ENCODE measurements around the gene KIF26B. TPM values are rescaled to one million over a fixed set of nuclear protein-coding genes. Genes with fewer than 3 reads are reported as not detected.

The KIF26B gene
- total RNA-seq, 1 donor from 2014 or later, result 3.4 TPM

DNA sequence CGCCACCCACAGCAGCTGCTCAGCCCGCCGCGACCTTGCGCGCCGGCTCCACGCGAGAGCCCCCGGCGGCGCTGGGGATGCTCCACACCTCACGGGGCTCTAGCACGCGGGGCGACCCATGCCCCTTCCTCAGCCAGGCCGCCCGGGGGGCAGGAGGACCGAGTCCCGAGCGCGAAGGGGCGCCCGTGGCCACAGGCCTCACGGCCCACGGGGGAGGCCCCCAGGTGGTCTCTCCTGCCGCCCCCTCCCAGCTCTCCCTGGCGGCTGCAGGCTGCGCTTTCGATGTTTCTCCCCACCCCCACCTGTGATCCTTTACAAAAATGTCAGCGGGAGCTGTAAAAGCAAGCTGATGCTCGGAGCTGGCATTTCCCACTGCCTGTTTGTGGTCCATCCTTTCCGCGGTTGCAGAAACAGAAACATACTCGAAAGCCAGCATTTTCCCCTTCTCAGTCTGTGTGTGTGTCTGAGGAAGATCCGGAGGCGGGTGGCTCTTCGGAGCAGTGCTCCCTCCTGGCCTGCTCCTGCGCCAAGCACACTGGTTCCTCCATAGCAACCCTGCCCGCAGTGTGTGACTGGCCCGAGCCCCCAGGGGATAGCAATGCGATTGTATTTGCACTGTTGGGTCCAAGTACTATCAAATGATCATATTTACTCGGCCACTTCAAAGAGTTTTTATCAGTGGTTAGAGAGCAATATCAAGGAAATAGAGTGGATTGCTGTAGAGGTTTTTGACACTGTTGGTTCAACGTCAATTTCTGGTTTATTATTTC is 2.1 kb downstream of the KIF26B start:
- H3K4me3 ChIP-seq, result peak overlapping the region; percentile 63
- H3K4me1 ChIP-seq, result peaks cover 28% of the 10 kb centered on the region
- peaks cover 37% of the 10 kb centered on the region for H3K27me3 ChIP-seq
- intact Hi-C loops (cut with DNase I), result loop anchor here (10.0 kb wide), 1 partner anchor 848 kb away; no protein-coding TSS in a partner anchor
- ATAC-seq (peak; percentile 11), DNase-seq (no peak)
- no peak for TF ChIP-seq CTCF (IDR thresholded peaks at IDR 0.05)
- H3K36me3 ChIP-seq, result no peaks in the 10 kb centered on the region
- no peak overlapping the region for H3K27ac ChIP-seq
- no peaks in the 10 kb centered on the region for H3K9me3 ChIP-seq

DNA sequence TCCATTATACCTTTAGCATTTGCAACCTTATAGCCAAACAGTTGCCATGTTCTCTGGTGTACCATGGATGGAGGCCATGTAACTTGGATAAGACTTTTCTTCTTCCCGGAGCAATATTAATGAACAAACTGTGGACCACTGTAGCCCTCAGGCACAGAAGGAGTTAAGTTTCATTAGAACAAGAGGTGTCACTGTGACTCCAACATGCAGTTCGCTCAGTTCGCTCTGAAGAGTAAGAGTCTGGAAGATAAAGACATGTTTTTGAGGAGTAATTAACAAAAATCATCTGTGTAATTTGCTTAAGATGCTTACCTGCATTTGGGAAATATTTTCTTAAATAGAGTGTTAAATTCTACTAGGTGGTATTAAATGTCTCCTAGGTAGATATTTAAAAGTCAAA is 4.1 kb downstream of the KIF26B start:
- H3K27me3 ChIP-seq, result peaks cover 32% of the 10 kb centered on the region
- H3K4me1 ChIP-seq, result peaks cover 21% of the 10 kb centered on the region
- intact Hi-C loops (cut with DNase I), result loop anchor here (10.0 kb wide), 1 partner anchor 846 kb away; no protein-coding TSS in a partner anchor
- DNase-seq, result no peak
- H3K9me3 ChIP-seq, result no peaks in the 10 kb centered on the region
- no peak overlapping the region for H3K4me3 ChIP-seq
- TF ChIP-seq CTCF (IDR thresholded peaks at IDR 0.05), result no peak
- H3K36me3 ChIP-seq, result no peaks in the 10 kb centered on the region
- ATAC-seq, result no peak
- no peak overlapping the region for H3K27ac ChIP-seq

DNA sequence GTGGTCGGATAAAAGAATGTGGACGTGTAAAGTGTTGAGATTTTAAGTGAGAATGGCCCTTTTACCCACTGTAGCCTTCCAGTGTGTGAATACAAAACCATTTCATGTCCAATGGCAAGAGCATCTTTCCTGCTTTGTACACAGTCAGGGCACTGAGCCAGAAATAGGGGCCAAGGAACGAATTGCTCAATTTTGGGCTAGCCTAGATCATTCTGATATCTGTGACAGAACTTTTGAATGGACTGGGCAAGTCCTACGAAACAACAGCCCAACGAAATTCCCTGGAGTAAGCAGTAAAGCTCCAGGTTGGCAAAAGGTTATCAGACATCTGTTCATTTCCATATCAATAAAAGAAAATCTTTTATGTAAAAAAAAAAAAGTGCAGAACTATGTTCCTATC is 5.5 kb downstream of the KIF26B start:
- Histone ChIP-seq H3K27ac (peak overlapping the region; percentile 11), H3K36me3 (no peaks in the 10 kb centered on the region), H3K9me3 (no peaks in the 10 kb centered on the region), H3K4me3 (no peak overlapping the region), H3K4me1 (peaks cover 15% of the 10 kb centered on the region), H3K27me3 (peaks cover 21% of the 10 kb centered on the region)
- no peak for DNase-seq
- no peak for TF ChIP-seq CTCF (IDR thresholded peaks at IDR 0.05)
- intact Hi-C loops (cut with DNase I), result no loop called here
- ATAC-seq, result no peak

DNA sequence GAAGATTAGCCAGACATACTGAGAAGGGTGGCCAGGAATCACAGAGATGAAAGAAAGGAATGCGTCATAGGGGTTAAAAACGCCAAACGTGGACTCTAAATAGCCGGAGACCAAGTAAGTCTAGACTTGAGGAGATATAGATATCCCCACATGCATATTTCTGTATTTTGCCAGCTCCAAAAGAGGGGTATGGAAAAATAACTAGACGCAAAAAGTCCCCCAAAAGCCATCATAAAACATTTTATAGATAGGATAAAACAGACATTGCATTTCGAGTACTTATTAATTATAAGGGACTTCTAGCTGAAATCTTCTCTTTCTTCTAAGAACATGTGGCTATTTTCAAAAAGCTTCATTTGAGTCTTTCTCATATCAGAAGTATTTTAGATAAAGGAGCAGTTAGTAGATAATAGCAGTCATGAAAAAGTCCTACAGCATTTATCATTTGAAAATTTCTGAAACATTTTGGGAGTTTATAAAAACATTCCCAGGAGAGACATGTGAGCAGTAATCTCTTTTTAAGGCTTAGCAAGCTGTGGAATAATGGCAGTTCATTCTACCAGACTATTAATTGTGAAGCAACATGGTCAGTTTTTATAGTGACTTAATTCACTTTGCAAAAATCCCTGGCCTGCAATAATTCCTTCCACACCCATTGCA is 6.1 kb downstream of the KIF26B start:
- Histone ChIP-seq H3K27me3 (peaks cover 15% of the 10 kb centered on the region), H3K36me3 (no peaks in the 10 kb centered on the region), H3K4me1 (peaks cover 10% of the 10 kb centered on the region), H3K4me3 (no peak overlapping the region), H3K9me3 (no peaks in the 10 kb centered on the region), H3K27ac (peak overlapping the region; percentile 11)
- intact Hi-C loops (cut with DNase I), result no loop called here
- no peak for TF ChIP-seq CTCF (IDR thresholded peaks at IDR 0.05)
- no peak for DNase-seq
- ATAC-seq, result no peak

- Histone ChIP-seq H3K4me3 (no peak overlapping the region), H3K4me1 (peaks cover 3% of the 10 kb centered on the region), H3K36me3 (no peaks in the 10 kb centered on the region), H3K27ac (no peak overlapping the region), H3K9me3 (no peaks in the 10 kb centered on the region), H3K27me3 (peaks cover 9% of the 10 kb centered on the region)
- no peak for ATAC-seq
- TF ChIP-seq CTCF (IDR thresholded peaks at IDR 0.05), result no peak
- DNase-seq, result no peak
- intact Hi-C loops (cut with DNase I), result no loop called here
Observed at GRCh38 chr1:245161866-245162265, 7.1 kb downstream of the KIF26B start.

Measured in upper lobe of right lung (tissue), 1 donor.